Psoas muscle (tissue), 8 donors: ENCODE results near the gene GAPDHS. TPM values are rescaled to one million over a fixed set of nuclear protein-coding genes. Genes with fewer than 3 reads are reported as not detected.
A peak's percentile ranks its signal among the peaks of the same experiment; 100 is the strongest.

Experiments
- ATAC-seq, 4 donors: fragments of 200-7000 bp; cut with Tn5 transposase; one replicate each; pipeline ENCODE4 v1.9.1; 2020; ENCODE audit warnings: moderate library complexity in 3 of 4, mild to moderate bottlenecking in 2 of 4
- DNase-seq, 2 donors: peaks; one replicate each; pipeline ENCODE4 v3.0.0-alpha.2; 2020
- H3K27ac ChIP-seq: fragments of 200-600 bp; one replicate; pipeline ENCODE4 v1.8.0; 2022
- H3K27me3 ChIP-seq, 3 donors: fragments of 200-600 bp in 1 of 3; one replicate each; pipeline versions ENCODE4 v1.6.1 to v1.8.0; 2013 to 2022; ENCODE audit warnings: low read length in 2 of 3, mild to moderate bottlenecking in 2 of 3, moderate library complexity in 1 of 3; ENCODE audit not compliant: insufficient read depth in 3 of 3
- H3K36me3 ChIP-seq, 2 donors: fragments of 200-600 bp in 1 of 2; one replicate each; pipeline versions ENCODE4 v1.6.1 to v1.8.0; 2013 to 2022; ENCODE audit warnings: low read depth in 1 of 2, mild to moderate bottlenecking in 1 of 2, moderate library complexity in 1 of 2; ENCODE audit not compliant: insufficient read depth in 1 of 2
- H3K4me1 ChIP-seq: fragments of 200-600 bp; one replicate; pipeline ENCODE4 v1.8.0; 2022
- H3K4me3 ChIP-seq: fragments of 200-600 bp; one replicate; pipeline ENCODE4 v1.8.0; 2022; ENCODE audit warnings: mild to moderate bottlenecking
- H3K9me3 ChIP-seq: fragments of 200-600 bp; one replicate; pipeline ENCODE4 v1.8.0; 2022
- CTCF ChIP-seq: fragments of 200-600 bp; IDR thresholded peaks from one replicate; pipeline ENCODE4 v1.8.0; 2022; ENCODE audit warnings: antibody characterized with exemption
- WGBS, 3 donors: extraction: QIAGEN DNeasy Blood & Tissue Kit; methylation state at CpG; one replicate each; pipeline versions ENCODE4 v1.1.6 to v1.1.7; 2013; 5-methylcytosine and 5-hydroxymethylcytosine counted together
- intact Hi-C, 2 donors: fragments of 100-400 bp; cut with DNase I; formaldehyde crosslinking; loops; one replicate each; pipeline versions ENCODE4 v1.11.0 to v1.14.2; 2022
- polyA plus RNA-seq, 3 donors: library from polyadenylated mRNA; stranded (reverse); fragments of 200-250 nt; gene quantifications; one replicate each; pipeline ENCODE4 v1.2.3, GENCODE V29; 2013
- total RNA-seq, 4 donors: library from RNA; stranded (reverse); fragmentation: NEBNext Ultra II Directional in 2 of 4; extraction: Animal tissue kit (Norgen Biotek cat#: 25700) in 2 of 4; gene quantifications; one replicate each; pipeline versions ENCODE4 v1.2.1 to v1.2.4, GENCODE V29; 2021 to 2023
- donor health status: healthy with polysubstance abuse.
- donor health status: DM: no; HTN: no; CAD: no; lungs with moderate emphysema.
- donor health status: Bipolar disorder and iron deficiency.
- donor health status: healthy.
- donor health status: DM: yes; HTN: yes; CAD: no.
- donor health status: DM: no; HTN: no; CAD: no.
- donor health status: DM: no; HTN: no; CAD: no.
- donor health status: DM: yes; HTN: yes; CAD: no.

GAPDHS gene
- total and polyA plus RNA-seq, 7 donors: not detected

GRCh38 chr19:35500611-35501010, 32.6 kb upstream of the GAPDHS start:
- intact Hi-C loops: no loop called here
- 82 to 86% (median 85%) methylated on average over 10 of the region's 10 CpGs for WGBS, 3 donors
- no peaks in the 10 kb centered on the region for H3K36me3 ChIP-seq
- no peaks in the 10 kb centered on the region for H3K9me3 ChIP-seq
- ATAC-seq: no peak
- TF ChIP-seq CTCF: no peak
- H3K4me3 ChIP-seq: no peak overlapping the region
- H3K4me1 ChIP-seq: no peaks in the 10 kb centered on the region
- peaks cover 0 to 9% (median 7%) of the 10 kb centered on the region in 3 donors for H3K27me3 ChIP-seq
- DNase-seq: no peak
- no peak overlapping the region for H3K27ac ChIP-seq

GRCh38 chr19:35501684-35502083, 31.6 kb upstream of the GAPDHS start:
- Histone ChIP-seq H3K9me3 (no peaks in the 10 kb centered on the region), H3K27ac (no peak overlapping the region), H3K4me3 (no peak overlapping the region), H3K27me3 (peaks cover 0 to 18% (median 9%) of the 10 kb centered on the region in 3 donors), H3K4me1 (no peaks in the 10 kb centered on the region), H3K36me3 (no peaks in the 10 kb centered on the region)
- ATAC-seq (peak in 1 of 4 donors; percentile 25), DNase-seq (no peak)
- TF ChIP-seq CTCF: no peak
- WGBS, 3 donors: 63 to 67% (median 65%) methylated on average over 15 of the region's 15 CpGs
- intact Hi-C loops: no loop called here

GRCh38 chr19:35502751-35503150, 30.5 kb upstream of the GAPDHS start:
- no peaks in the 10 kb centered on the region for H3K36me3 ChIP-seq
- intact Hi-C loops: no loop called here
- no peak for TF ChIP-seq CTCF
- no peaks in the 10 kb centered on the region for H3K4me1 ChIP-seq
- 70 to 82% (median 75%) methylated on average over 4 of the region's 4 CpGs for WGBS, 3 donors
- DNase-seq (no peak), ATAC-seq (no peak)
- no peaks in the 10 kb centered on the region for H3K9me3 ChIP-seq
- peaks cover 0 to 29% (median 9%) of the 10 kb centered on the region in 3 donors for H3K27me3 ChIP-seq
- H3K4me3 ChIP-seq: no peak overlapping the region
- no peak overlapping the region for H3K27ac ChIP-seq

- 67 to 81% (median 72%) methylated on average over 7 of the region's 7 CpGs for WGBS, 3 donors
- intact Hi-C loops: no loop called here
- ATAC-seq: no peak
- no peak overlapping the region for H3K27ac ChIP-seq
- H3K4me3 ChIP-seq: no peak overlapping the region
- peaks cover 4% of the 10 kb centered on the region for H3K4me1 ChIP-seq
- no peak for TF ChIP-seq CTCF
- no peaks in the 10 kb centered on the region for H3K36me3 ChIP-seq
- DNase-seq: no peak
- H3K27me3 ChIP-seq: peaks cover 0 to 57% (median 16%) of the 10 kb centered on the region in 3 donors
- no peaks in the 10 kb centered on the region for H3K9me3 ChIP-seq
Observed at GRCh38 chr19:35506011-35506410, 27.2 kb upstream of the GAPDHS start.

- intact Hi-C loops: no loop called here
- peaks cover 0 to 73% (median 24%) of the 10 kb centered on the region in 3 donors for H3K27me3 ChIP-seq
- DNase-seq: no peak
Observed at GRCh38 chr19:35507561-35507960, 25.7 kb upstream of the GAPDHS start.

More at GRCh38 chr19:35507561-35507960, 25.7 kb upstream of the GAPDHS start:
- WGBS, 3 donors: 68 to 76% (median 71%) methylated on average over 11 of the region's 11 CpGs
- no peaks in the 10 kb centered on the region for H3K9me3 ChIP-seq
- peaks cover 4% of the 10 kb centered on the region for H3K4me1 ChIP-seq
- H3K36me3 ChIP-seq: no peaks in the 10 kb centered on the region
- ATAC-seq: no peak
- TF ChIP-seq CTCF: no peak
- H3K4me3 ChIP-seq: no peak overlapping the region
- no peak overlapping the region for H3K27ac ChIP-seq
